Measurements from ENCODE around the gene ARL9. TPM values are rescaled to one million over a fixed set of nuclear protein-coding genes. Genes with fewer than 3 reads are reported as not detected.

Gene ARL9
- total RNA-seq, 1 experiment from 2014 or later: not detected

GRCh38 chr4:56475917-56476316 lies 29.7 kb upstream of the ARL9 start:
- H3K36me3 Mint-ChIP-seq (ENCODE audit: insufficient read depth in 1 of 3, low read depth in 3 of 3): peaks cover 31 to 93% (median 81%) of the 10 kb centered on the region in 3 experiments; a peak in 6 of 7 replicates
- Histone ChIP-seq H4K5ac (ENCODE audit: insufficient read length, low read depth, low read length) (no peak overlapping the region), H3K9me3 (ENCODE audit: control insufficient read depth, low read depth, low read length) (no peaks in the 10 kb centered on the region), H4K8ac (replicated peaks; ENCODE audit: insufficient read length, low read depth, low read length) (no peak overlapping the region), H2BK5ac (ENCODE audit: insufficient read length, low read length) (no peak overlapping the region), H3K14ac (ENCODE audit: insufficient read depth, low read length) (no peak overlapping the region), H2AFZ (ENCODE audit: low read length) (no peak overlapping the region), H2BK15ac (ENCODE audit: low read depth, low read length) (no peak overlapping the region), H4K91ac (ENCODE audit: insufficient read length, low read depth, low read length) (no peak overlapping the region), H3K23ac (ENCODE audit: insufficient read length, low read depth, low read length) (no peak overlapping the region), H3K4me2 (ENCODE audit: insufficient read depth, insufficient read length, low read length) (no peak overlapping the region), H3K27ac (ENCODE audit: insufficient read length, low read depth, low read length) (no peak overlapping the region), H3K4me1 (ENCODE audit: insufficient read depth, low read length) (no peaks in the 10 kb centered on the region), H3K23me2 (ENCODE audit: insufficient read length, low read depth, low read length, poor library complexity, severe bottlenecking) (no peaks in the 10 kb centered on the region), H3K56ac (ENCODE audit: insufficient read length, low read depth, low read length) (no peak overlapping the region), H3K9ac (ENCODE audit: extremely low read depth, insufficient read length, low read length) (no peak overlapping the region), H3K27me3 (ENCODE audit: insufficient read depth, low read length) (no peaks in the 10 kb centered on the region), H2BK120ac (ENCODE audit: low read depth, low read length, poor library complexity, severe bottlenecking) (no peak overlapping the region), H2BK12ac (ENCODE audit: insufficient read length, low read depth, low read length) (no peak overlapping the region), H3K4ac (ENCODE audit: low read depth, low read length) (no peak overlapping the region), H3K79me2 (ENCODE audit: insufficient read depth, low read length) (no peaks in the 10 kb centered on the region), H4K20me1 (ENCODE audit: control insufficient read depth, insufficient read depth, insufficient read length) (no peaks in the 10 kb centered on the region), H2AK5ac (ENCODE audit: insufficient read length, low read length) (no peak overlapping the region), H3K79me1 (ENCODE audit: insufficient read depth, low read depth, low read length, poor library complexity, severe bottlenecking) (peaks cover 2% of the 10 kb centered on the region), H3K18ac (ENCODE audit: insufficient read length, low read depth, low read length) (no peak overlapping the region), H2BK20ac (ENCODE audit: low read depth, low read length, poor library complexity, severe bottlenecking) (no peak overlapping the region), H3T11ph (ENCODE audit: low read length) (no peak overlapping the region)
- no peak for TF ChIP-seq CTCF (conservative IDR thresholded peaks at IDR 0.05)
- H3K9me3 Mint-ChIP-seq: no peaks in the 10 kb centered on the region
- WGBS (ENCODE audit: extremely low coverage, insufficient read length, low lambda C conversion rate): no CpG with 5 or more reads among the region's 2 CpGs
- DNase-seq: no peak
- no peak overlapping the region for H3K27ac Mint-ChIP-seq
- no peaks in the 10 kb centered on the region for H3K27me3 Mint-ChIP-seq (ENCODE audit: low read depth)
- no peak overlapping the region for H3K4me3 Mint-ChIP-seq
- no peaks in the 10 kb centered on the region for H3K4me1 Mint-ChIP-seq

All from H9 (cell line).